ENCODE results near the gene PPP1R1A.

- TF ChIP-seq POLR2A (IDR thresholded peaks at IDR 0.05) (no peak), CTCF (IDR thresholded peaks at IDR 0.05) (no peak), EP300 (IDR thresholded peaks at IDR 0.05) (no peak), POLR2AphosphoS5 (IDR thresholded peaks at IDR 0.05) (no peak)
Measured at GRCh38 chr12:54588890-54589267, 420 bp upstream of the PPP1R1A start.
